PFSK-1 (cell line): Measurements from ENCODE around the gene GATB.

Experiments used
- REST ChIP-seq, 2 experiments: IDR thresholded peaks; 2 replicates each; pipeline versions ENCODE4 v1.6.1 to v1.8.0; 2011 to 2012; ENCODE audit warnings: low read depth in 2 of 2, low read length in 2 of 2, control low read depth in 1 of 2, inconsistent platforms in 1 of 2, mild to moderate bottlenecking in 1 of 2, moderate library complexity in 1 of 2; ENCODE audit not compliant: insufficient read depth in 1 of 2
- SIN3A ChIP-seq: IDR thresholded peaks from 2 replicates; pipeline ENCODE4 v1.6.1; 2012; ENCODE audit warnings: mild to moderate bottlenecking, low read length, moderate library complexity, borderline replicate concordance; ENCODE audit not compliant: insufficient read depth
- TAF1 ChIP-seq: IDR thresholded peaks from 2 replicates; pipeline ENCODE4 v1.6.1; 2012; ENCODE audit warnings: low read length, control low read depth, borderline replicate concordance; ENCODE audit not compliant: insufficient read depth

GRCh38 chr4:151728006-151728405 lies 32.8 kb downstream of the GATB start:
- TF ChIP-seq REST (IDR thresholded peaks at IDR 0.05; ENCODE audit: insufficient read depth in 1 of 2, low read depth in 2 of 2, low read length in 2 of 2) = no peak
- TF ChIP-seq TAF1 = no peak
- TF ChIP-seq SIN3A = no peak
